Stimulated activated CD4-positive, alpha-beta T cell treated with anti-CD3 and anti-CD28 coated beads, Interleukin-2, amount 100 ng/mL, for 48 hours (primary cell): ENCODE data around the gene RAB6B.

Experiments used
- DNase-seq, 2 donors: peaks; one replicate each; pipeline ENCODE4 v3.0.0-alpha.2; 2020

The RAB6B gene

GRCh38 chr3:133880886-133881455 lies 14.7 kb downstream of the RAB6B start:
- DNase-seq: no peak

- no peak for DNase-seq
These were observed 15.4 kb downstream of the RAB6B start for GRCh38 chr3:133880287-133880686.

GRCh38 chr3:133878518-133878917 lies 17.2 kb downstream of the RAB6B start:
- no peak for DNase-seq

GRCh38 chr3:133877221-133877620 lies 18.5 kb downstream of the RAB6B start:
- no peak for DNase-seq

GRCh38 chr3:133874761-133875438 lies 20.8 kb downstream of the RAB6B start:
- no peak for DNase-seq

GRCh38 chr3:133874344-133874743 lies 21.3 kb downstream of the RAB6B start:
- no peak for DNase-seq

- DNase-seq: no peak
These were observed 22.9 kb downstream of the RAB6B start for GRCh38 chr3:133872781-133873180.

GRCh38 chr3:133872161-133872560 lies 23.5 kb downstream of the RAB6B start:
- no peak for DNase-seq

GRCh38 chr3:133871368-133872090 lies 24.2 kb downstream of the RAB6B start:
- DNase-seq: no peak

GRCh38 chr3:133870822-133871221 lies 24.9 kb downstream of the RAB6B start:
- DNase-seq: no peak

GRCh38 chr3:133869586-133869985 lies 26.1 kb downstream of the RAB6B start:
- DNase-seq: no peak

GRCh38 chr3:133868758-133869475 lies 26.8 kb downstream of the RAB6B start:
- DNase-seq: no peak

GRCh38 chr3:133868186-133868585 lies 27.5 kb downstream of the RAB6B start:
- DNase-seq: no peak

- no peak for DNase-seq
These were observed 29.5 kb downstream of the RAB6B start for GRCh38 chr3:133866141-133866540.

- no peak for DNase-seq
These were observed 30.4 kb downstream of the RAB6B start for GRCh38 chr3:133865136-133865855.

GRCh38 chr3:133864616-133865015 lies 31.1 kb downstream of the RAB6B start:
- no peak for DNase-seq

GRCh38 chr3:133863911-133864310 lies 31.8 kb downstream of the RAB6B start:
- DNase-seq: no peak

GRCh38 chr3:133862161-133862560 lies 33.5 kb downstream of the RAB6B start:
- DNase-seq: no peak

GRCh38 chr3:133860519-133860918 lies 35.2 kb downstream of the RAB6B start:
- no peak for DNase-seq

- DNase-seq: no peak
These were observed 36.1 kb downstream of the RAB6B start for GRCh38 chr3:133859381-133860234.

- no peak for DNase-seq
These were observed 37.9 kb downstream of the RAB6B start for GRCh38 chr3:133857767-133858166.

- DNase-seq: no peak
These were observed 39.4 kb downstream of the RAB6B start for GRCh38 chr3:133856316-133856715.
